GM12864 (cell line): Measurements from ENCODE around the gene RNU11.
A peak's percentile ranks its signal among the peaks of the same experiment; 100 is the strongest.
"Not testable (repeated sequence)": the region's sequence is repeated elsewhere in the genome, so short reads cannot be mapped to it uniquely, and the experiment has no call there.

Source experiments
- DNase-seq: peaks from one replicate; pipeline ENCODE4 v3.0.0-alpha.2; 2011; ENCODE audit warnings: low read depth
- H3K4me3 ChIP-seq: 2 replicates; pipeline ENCODE4 v1.5.1; 2011; ENCODE audit warnings: mild to moderate bottlenecking, low read depth, low read length, control low read depth
- CTCF ChIP-seq: IDR thresholded peaks from 2 replicates; pipeline ENCODE4 v1.5.1; 2011; ENCODE audit warnings: low read depth, mild to moderate bottlenecking, moderate library complexity, low read length, control low read depth, inconsistent platforms; ENCODE audit errors: missing control alignments

RNU11 gene

GRCh38 chr1:28631713-28632112 is 16.7 kb upstream of the RNU11 start:
- no peak overlapping the region for H3K4me3 ChIP-seq
- TF ChIP-seq CTCF: no peak
- no peak for DNase-seq

GRCh38 chr1:28632560-28632959 is 15.8 kb upstream of the RNU11 start:
- H3K4me3 ChIP-seq: no peak overlapping the region
- DNase-seq: no peak
- no peak for TF ChIP-seq CTCF

- TF ChIP-seq CTCF: peak; percentile 52
- H3K4me3 ChIP-seq: no peak overlapping the region
- DNase-seq: no peak
These were observed 7.6 kb upstream of the RNU11 start for GRCh38 chr1:28640766-28641165.

- peak overlapping the region; percentile 91 for H3K4me3 ChIP-seq
- no peak for DNase-seq
- no peak for TF ChIP-seq CTCF
These were observed 6.1 kb upstream of the RNU11 start for GRCh38 chr1:28642056-28642846.

GRCh38 chr1:28642847-28643635 is 5.4 kb upstream of the RNU11 start, which contains the start of gene TAF12:
TAF12 (minus strand) TSS chr1:28643067; CDS start chr1:28622081, 20,986 bp downstream.
- peak within 1 kb of the TSS; percentile 91 for H3K4me3 ChIP-seq
- peak; percentile 89 for DNase-seq
- TF ChIP-seq CTCF: peak; percentile 47

GRCh38 chr1:28644494-28644893 is 3.9 kb upstream of the RNU11 start:
- no peak for TF ChIP-seq CTCF
- peak overlapping the region; percentile 91 for H3K4me3 ChIP-seq
- no peak for DNase-seq

GRCh38 chr1:28645406-28645805 is 3.0 kb upstream of the RNU11 start:
- H3K4me3 ChIP-seq, DNase-seq: not testable (repeated sequence)
